Stimulated activated CD4-positive, alpha-beta T cell treated with anti-CD3 and anti-CD28 coated beads, Interleukin-4, amount 100 ng/mL, for 48 hours (primary cell): Measurements from ENCODE around the gene CETP.

Experiments
- DNase-seq, 2 donors: peaks; one replicate each; pipeline ENCODE4 v3.0.0-alpha.2; 2020; ENCODE audit warnings: low read depth in 2 of 2

The CETP gene

DNA sequence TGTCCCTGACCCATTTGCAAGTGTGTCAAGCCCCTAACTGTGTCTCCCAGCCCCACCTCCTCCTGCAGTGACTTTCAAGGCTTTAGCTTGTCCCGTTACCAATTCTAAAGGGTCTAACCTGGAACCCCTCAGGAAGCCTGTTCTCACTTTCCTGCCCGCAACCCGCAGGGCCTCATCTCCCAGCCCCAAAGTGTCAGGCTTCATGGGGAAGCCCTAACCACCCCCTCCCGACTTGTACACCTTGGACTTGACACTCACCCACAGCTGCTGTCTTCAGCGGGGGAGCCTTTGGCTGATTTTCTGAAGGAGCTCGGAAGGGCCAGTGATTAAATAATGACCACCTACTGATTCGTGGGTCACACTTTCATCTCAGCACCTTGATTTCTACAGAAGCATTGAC lies 60.7 kb downstream of the CETP start:
- no peak for DNase-seq

GRCh38 chr16:57023541-57024249 lies 61.9 kb downstream of the CETP start:
- DNase-seq: peak; percentile 38 to 67

DNA sequence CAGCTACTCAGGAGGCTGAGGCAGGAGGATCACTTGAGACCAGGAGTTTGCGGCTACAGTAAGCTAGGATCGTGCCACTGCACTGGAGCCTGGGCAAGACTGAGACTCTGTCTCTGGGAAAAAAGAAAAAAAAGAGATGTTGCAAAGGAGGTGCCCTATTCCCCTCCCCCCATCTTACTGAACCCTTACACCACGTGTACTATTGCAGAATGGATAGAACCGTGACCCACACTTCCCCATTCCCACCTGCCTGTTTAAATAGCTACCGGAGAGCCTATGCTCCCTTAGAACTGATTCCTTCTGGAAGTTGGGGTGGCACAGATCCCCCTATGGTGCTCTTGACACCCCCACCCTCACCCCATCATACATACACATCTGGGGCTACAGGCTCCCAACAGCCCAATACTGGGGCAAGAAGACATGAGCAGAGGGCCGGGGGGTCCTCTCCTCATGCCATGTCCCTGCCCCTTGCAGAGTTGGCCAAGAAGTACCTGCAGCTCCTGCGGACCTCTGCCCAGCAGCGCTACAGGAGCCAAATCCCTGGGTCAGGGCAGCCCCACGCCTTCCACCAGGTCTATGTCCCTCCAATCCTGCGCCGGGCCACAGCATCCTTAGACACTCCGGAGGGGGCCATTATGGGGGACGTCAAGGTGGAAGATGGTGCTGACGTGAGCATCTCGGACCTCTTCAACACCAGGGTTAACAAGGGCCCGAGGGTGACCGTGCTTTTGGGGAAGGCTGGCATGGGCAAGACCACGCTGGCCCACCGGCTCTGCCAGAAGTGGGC lies 63.3 kb downstream of the CETP start:
- DNase-seq: no peak

DNA sequence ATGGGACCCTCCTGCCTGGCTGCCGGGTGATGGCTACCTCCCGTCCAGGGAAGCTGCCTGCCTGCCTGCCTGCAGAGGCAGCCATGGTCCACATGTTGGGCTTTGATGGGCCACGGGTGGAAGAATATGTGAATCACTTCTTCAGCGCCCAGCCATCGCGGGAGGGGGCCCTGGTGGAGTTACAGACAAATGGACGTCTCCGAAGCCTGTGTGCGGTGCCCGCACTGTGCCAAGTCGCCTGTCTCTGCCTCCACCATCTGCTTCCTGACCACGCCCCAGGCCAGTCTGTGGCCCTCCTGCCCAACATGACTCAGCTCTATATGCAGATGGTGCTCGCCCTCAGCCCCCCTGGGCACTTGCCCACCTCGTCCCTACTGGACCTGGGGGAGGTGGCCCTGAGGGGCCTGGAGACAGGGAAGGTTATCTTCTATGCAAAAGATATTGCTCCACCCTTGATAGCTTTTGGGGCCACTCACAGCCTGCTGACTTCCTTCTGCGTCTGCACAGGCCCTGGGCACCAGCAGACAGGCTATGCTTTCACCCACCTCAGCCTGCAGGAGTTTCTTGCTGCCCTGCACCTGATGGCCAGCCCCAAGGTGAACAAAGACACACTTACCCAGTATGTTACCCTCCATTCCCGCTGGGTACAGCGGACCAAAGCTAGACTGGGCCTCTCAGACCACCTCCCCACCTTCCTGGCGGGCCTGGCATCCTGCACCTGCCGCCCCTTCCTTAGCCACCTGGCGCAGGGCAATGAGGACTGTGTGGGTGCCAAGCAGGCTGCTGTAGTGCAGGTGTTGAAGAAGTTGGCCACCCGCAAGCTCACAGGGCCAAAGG lies 64.4 kb downstream of the CETP start:
- no peak for DNase-seq

GRCh38 chr16:57026778-57027062 lies 65.0 kb downstream of the CETP start:
- no peak for DNase-seq

DNA sequence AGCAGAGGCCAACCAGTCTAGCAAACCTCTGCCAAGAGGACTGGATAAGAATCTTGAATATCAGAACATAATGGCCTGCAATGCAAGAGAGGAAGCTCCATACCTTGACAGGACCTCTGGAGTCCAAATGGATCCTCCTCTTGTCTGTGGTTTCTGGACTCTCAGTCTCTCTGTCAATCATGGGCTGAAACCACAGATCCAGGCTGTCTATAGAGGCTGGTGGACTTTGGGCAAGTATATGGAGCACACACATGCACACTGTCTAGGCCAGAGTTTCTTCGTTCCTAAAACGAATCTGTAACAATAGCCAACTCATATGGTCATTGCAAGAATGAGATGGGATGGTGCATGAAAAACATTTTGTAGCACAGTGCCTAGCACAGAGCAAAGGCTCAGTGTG lies 65.3 kb downstream of the CETP start:
- DNase-seq: no peak

DNA sequence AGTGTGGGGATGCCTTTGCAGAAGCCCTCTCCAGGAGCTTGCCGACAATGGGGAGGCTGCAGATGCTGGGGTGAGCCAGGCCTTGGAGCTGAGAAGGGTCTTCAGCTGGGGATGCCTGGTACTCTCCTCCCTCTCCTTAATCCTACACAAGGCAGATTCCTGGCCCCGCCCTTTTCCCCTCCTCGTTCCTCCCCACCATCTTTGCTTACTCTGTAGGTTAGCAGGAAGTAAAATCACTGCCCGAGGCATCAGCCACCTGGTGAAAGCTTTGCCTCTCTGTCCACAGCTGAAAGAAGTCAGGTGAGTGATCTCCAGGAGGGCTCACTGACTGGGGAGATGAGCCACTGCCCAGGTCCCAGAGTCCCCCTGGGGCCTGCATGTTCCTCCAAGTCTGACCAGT lies 66.3 kb downstream of the CETP start:
- no peak for DNase-seq

GRCh38 chr16:57029161-57030160 lies 67.7 kb downstream of the CETP start:
- DNase-seq: no peak

GRCh38 chr16:57030346-57030902 lies 68.7 kb downstream of the CETP start:
- no peak for DNase-seq

DNA sequence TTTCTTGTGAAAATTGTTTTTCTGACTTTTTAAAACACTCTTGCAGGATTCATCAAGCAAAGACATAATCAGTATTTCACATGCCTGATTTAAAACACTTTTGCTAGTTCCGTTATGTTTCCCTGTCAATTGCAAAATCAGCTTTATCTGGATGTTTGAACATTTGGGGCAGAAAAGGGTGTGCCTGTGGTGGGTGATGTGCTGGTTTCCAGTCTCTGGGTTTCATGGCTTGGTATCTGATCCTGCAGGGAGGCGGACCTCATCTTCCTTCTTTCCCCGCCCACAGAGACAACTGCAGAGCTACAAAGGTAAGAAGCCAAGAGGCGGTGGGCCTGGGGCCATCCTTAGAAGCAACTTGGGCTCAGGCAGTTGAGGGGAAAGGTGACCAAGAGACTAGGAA lies 69.4 kb downstream of the CETP start:
- DNase-seq: no peak

- DNase-seq: no peak
Observed at GRCh38 chr16:57032346-57032745, 70.6 kb downstream of the CETP start.

DNA sequence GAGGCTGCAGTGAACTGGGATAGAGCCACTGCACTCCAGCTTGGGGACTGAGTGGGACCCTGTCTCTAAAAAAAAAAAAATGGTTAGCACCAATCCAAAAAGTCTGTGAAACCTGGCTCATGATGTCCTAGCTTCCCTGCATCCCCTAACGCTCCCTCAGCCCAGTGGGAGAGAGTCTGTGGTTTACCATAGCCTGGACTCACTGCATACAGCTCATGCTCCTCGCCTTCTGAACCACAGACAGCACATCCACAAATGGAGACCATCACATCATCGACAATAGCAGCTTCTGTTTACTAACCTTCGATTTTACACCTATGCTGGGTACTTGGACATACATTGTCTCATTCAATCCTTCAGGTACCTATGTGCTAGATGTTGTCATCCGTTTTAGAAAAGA lies 71.2 kb downstream of the CETP start:
- no peak for DNase-seq
